PFSK-1 (cell line): ENCODE measurements around the gene ACSM3.

Experiments
- POLR2AphosphoS5 ChIP-seq: IDR thresholded peaks from 2 replicates; pipeline ENCODE4 v1.6.1; 2012; ENCODE audit warnings: low read depth, mild to moderate bottlenecking, control low read depth, low read length, moderate library complexity
- REST ChIP-seq, 2 experiments: IDR thresholded peaks; 2 replicates each; pipeline versions ENCODE4 v1.6.1 to v1.8.0; 2011 to 2012; ENCODE audit warnings: low read depth in 2 of 2, low read length in 2 of 2, control low read depth in 1 of 2, inconsistent platforms in 1 of 2, mild to moderate bottlenecking in 1 of 2, moderate library complexity in 1 of 2; ENCODE audit not compliant: insufficient read depth in 1 of 2
- SIN3A ChIP-seq: IDR thresholded peaks from 2 replicates; pipeline ENCODE4 v1.6.1; 2012; ENCODE audit warnings: mild to moderate bottlenecking, low read length, moderate library complexity, borderline replicate concordance; ENCODE audit not compliant: insufficient read depth

- TF ChIP-seq POLR2AphosphoS5 (no peak), REST (IDR thresholded peaks at IDR 0.05; ENCODE audit: insufficient read depth in 1 of 2, low read depth in 2 of 2, low read length in 2 of 2) (no peak), SIN3A (no peak)
Observed at GRCh38 chr16:20720251-20720650, 43.6 kb upstream of the ACSM3 start.
